Esophagus squamous epithelium (tissue), 4 donors: ENCODE data around the gene ERAL1.

Experiments
- CTCF ChIP-seq, 6 experiments: fragments of 450-650 bp in 4 of 6; fragments of 200-600 bp in 2 of 6; sonication (generic) in 2 of 6; IDR thresholded peaks; one replicate each; pipeline ENCODE4 v1.5.1; 2016 to 2019; ENCODE audit warnings: antibody characterized with exemption in 6 of 6, mild to moderate bottlenecking in 4 of 6, moderate library complexity in 4 of 6
- POLR2A ChIP-seq, 4 donors: fragments of 450-650 bp; IDR thresholded peaks; one replicate each; pipeline ENCODE4 v1.6.1; 2017; ENCODE audit warnings: antibody characterized with exemption in 4 of 4, mild to moderate bottlenecking in 4 of 4, moderate library complexity in 3 of 4

GRCh38 chr17:28896491-28896883 lies 41.7 kb downstream of the ERAL1 start:
- TF ChIP-seq CTCF (IDR thresholded peaks at IDR 0.05) (no peak), POLR2A (IDR thresholded peaks at IDR 0.05) (no peak)
